ACC112 (cell line): Measurements from ENCODE around the gene PLCB4.

Source experiments
- H2AFZ ChIP-seq: fragments of 200-600 bp; sonication (generic); one replicate; pipeline ENCODE4 v1.6.0; 2017; ENCODE audit warnings: antibody characterized with exemption, low read length; ENCODE audit not compliant: unreplicated experiment
- H3K27ac ChIP-seq: fragments of 200-600 bp; sonication (generic); 2 replicates; pipeline ENCODE4 v1.5.1; 2014; ENCODE audit warnings: low read depth, mild to moderate bottlenecking, antibody characterized with exemption, low read length, moderate library complexity
- H3K27me3 ChIP-seq: fragments of 200-600 bp; sonication (generic); 2 replicates; pipeline ENCODE4 v1.6.1; 2014; ENCODE audit warnings: mild to moderate bottlenecking, antibody characterized with exemption, low read length, moderate library complexity, mixed read lengths; ENCODE audit not compliant: insufficient read depth
- H3K36me3 ChIP-seq: fragments of 200-600 bp; sonication (generic); 2 replicates; pipeline ENCODE4 v1.6.1; 2016; ENCODE audit warnings: mild to moderate bottlenecking, antibody characterized with exemption, low read length, moderate library complexity, mixed read lengths; ENCODE audit not compliant: insufficient read depth
- H3K4me1 ChIP-seq: fragments of 200-600 bp; sonication (generic); one replicate; pipeline ENCODE4 v1.6.1; 2016; ENCODE audit warnings: low read length, mixed read lengths; ENCODE audit not compliant: insufficient read depth, unreplicated experiment, control insufficient read depth
- H3K4me3 ChIP-seq: fragments of 200-600 bp; sonication (generic); 2 replicates; pipeline ENCODE4 v1.5.1; 2014; ENCODE audit warnings: mild to moderate bottlenecking, low read depth, low read length
- H3K79me2 ChIP-seq: fragments of 200-600 bp; sonication (generic); one replicate; pipeline ENCODE4 v1.6.0; 2016; ENCODE audit warnings: low read length; ENCODE audit not compliant: control insufficient read depth, unreplicated experiment, insufficient read depth

The PLCB4 gene

GRCh38 chr20:9236458-9236857, 167.6 kb downstream of the PLCB4 start:
- Histone ChIP-seq H3K36me3 (no peaks in the 10 kb centered on the region), H3K4me1 (peaks cover 15% of the 10 kb centered on the region), H3K79me2 (no peaks in the 10 kb centered on the region), H3K27me3 (no peaks in the 10 kb centered on the region), H3K4me3 (no peak overlapping the region), H2AFZ (no peak overlapping the region), H3K27ac (no peak overlapping the region)

- Histone ChIP-seq H3K4me3 (no peak overlapping the region), H3K79me2 (no peaks in the 10 kb centered on the region), H2AFZ (no peak overlapping the region), H3K36me3 (no peaks in the 10 kb centered on the region), H3K27ac (peak overlapping the region; percentile 25; the same call in 1 of the 2 replicates), H3K4me1 (peaks cover 25% of the 10 kb centered on the region), H3K27me3 (no peaks in the 10 kb centered on the region)
Measured at GRCh38 chr20:9241232-9241692, 172.4 kb downstream of the PLCB4 start.

- Histone ChIP-seq H3K4me3 (no peak overlapping the region), H3K27ac (no peak overlapping the region), H3K27me3 (no peaks in the 10 kb centered on the region), H3K4me1 (peaks cover 25% of the 10 kb centered on the region), H3K79me2 (no peaks in the 10 kb centered on the region), H2AFZ (no peak overlapping the region), H3K36me3 (no peaks in the 10 kb centered on the region)
Measured at GRCh38 chr20:9241721-9242427, 173.0 kb downstream of the PLCB4 start.

GRCh38 chr20:9243986-9244385, 175.1 kb downstream of the PLCB4 start:
- Histone ChIP-seq H3K4me1 (peaks cover 25% of the 10 kb centered on the region), H3K27me3 (no peaks in the 10 kb centered on the region), H3K36me3 (no peaks in the 10 kb centered on the region), H2AFZ (no peak overlapping the region), H3K4me3 (no peak overlapping the region), H3K79me2 (no peaks in the 10 kb centered on the region), H3K27ac (no peak overlapping the region)

- no peaks in the 10 kb centered on the region for H3K27me3 ChIP-seq
- no peaks in the 10 kb centered on the region for H3K36me3 ChIP-seq
Measured at GRCh38 chr20:9244811-9245210, 175.9 kb downstream of the PLCB4 start.

GRCh38 chr20:9246731-9247130, 177.8 kb downstream of the PLCB4 start:
- no peak overlapping the region for H3K27ac ChIP-seq
- no peaks in the 10 kb centered on the region for H3K27me3 ChIP-seq
- no peak overlapping the region for H3K4me3 ChIP-seq
- H3K4me1 ChIP-seq: peaks cover 14% of the 10 kb centered on the region
- H3K36me3 ChIP-seq: no peaks in the 10 kb centered on the region
- no peaks in the 10 kb centered on the region for H3K79me2 ChIP-seq
- no peak overlapping the region for H2AFZ ChIP-seq

More at GRCh38 chr20:9244811-9245210, 175.9 kb downstream of the PLCB4 start:
- Histone ChIP-seq H2AFZ (no peak overlapping the region), H3K27ac (no peak overlapping the region), H3K4me1 (peaks cover 25% of the 10 kb centered on the region), H3K4me3 (no peak overlapping the region), H3K79me2 (no peaks in the 10 kb centered on the region)

- Histone ChIP-seq H3K4me1 (no peaks in the 10 kb centered on the region), H3K27me3 (no peaks in the 10 kb centered on the region), H3K36me3 (no peaks in the 10 kb centered on the region), H3K27ac (no peak overlapping the region), H3K4me3 (no peak overlapping the region), H3K79me2 (no peaks in the 10 kb centered on the region), H2AFZ (no peak overlapping the region)
Measured at GRCh38 chr20:9250511-9250910, 181.6 kb downstream of the PLCB4 start.

GRCh38 chr20:9253006-9253539, 184.2 kb downstream of the PLCB4 start:
- Histone ChIP-seq H2AFZ (no peak overlapping the region), H3K4me1 (no peaks in the 10 kb centered on the region), H3K4me3 (no peak overlapping the region), H3K27ac (no peak overlapping the region), H3K27me3 (no peaks in the 10 kb centered on the region), H3K36me3 (no peaks in the 10 kb centered on the region), H3K79me2 (no peaks in the 10 kb centered on the region)

- Histone ChIP-seq H3K4me3 (no peak overlapping the region), H3K27ac (no peak overlapping the region), H2AFZ (no peak overlapping the region), H3K36me3 (no peaks in the 10 kb centered on the region), H3K27me3 (no peaks in the 10 kb centered on the region), H3K79me2 (no peaks in the 10 kb centered on the region), H3K4me1 (no peaks in the 10 kb centered on the region)
Measured at GRCh38 chr20:9255171-9255570, 186.3 kb downstream of the PLCB4 start.

- no peak overlapping the region for H2AFZ ChIP-seq
- no peaks in the 10 kb centered on the region for H3K4me1 ChIP-seq
- no peaks in the 10 kb centered on the region for H3K79me2 ChIP-seq
- no peak overlapping the region for H3K4me3 ChIP-seq
- no peak overlapping the region for H3K27ac ChIP-seq
- H3K27me3 ChIP-seq: no peaks in the 10 kb centered on the region
- no peaks in the 10 kb centered on the region for H3K36me3 ChIP-seq
Measured at GRCh38 chr20:9256393-9256792, 187.5 kb downstream of the PLCB4 start.

- Histone ChIP-seq H3K36me3 (no peaks in the 10 kb centered on the region), H3K79me2 (no peaks in the 10 kb centered on the region), H2AFZ (no peak overlapping the region), H3K27ac (no peak overlapping the region), H3K4me3 (no peak overlapping the region), H3K4me1 (peaks cover 6% of the 10 kb centered on the region), H3K27me3 (no peaks in the 10 kb centered on the region)
Measured at GRCh38 chr20:9258901-9259300, 190.0 kb downstream of the PLCB4 start.
